ENCODE measurements around the gene INS. TPM values are rescaled to one million over a fixed set of nuclear protein-coding genes. Genes with fewer than 3 reads are reported as not detected.

The INS gene
- not detected in 2 replicates for total RNA-seq

DNA sequence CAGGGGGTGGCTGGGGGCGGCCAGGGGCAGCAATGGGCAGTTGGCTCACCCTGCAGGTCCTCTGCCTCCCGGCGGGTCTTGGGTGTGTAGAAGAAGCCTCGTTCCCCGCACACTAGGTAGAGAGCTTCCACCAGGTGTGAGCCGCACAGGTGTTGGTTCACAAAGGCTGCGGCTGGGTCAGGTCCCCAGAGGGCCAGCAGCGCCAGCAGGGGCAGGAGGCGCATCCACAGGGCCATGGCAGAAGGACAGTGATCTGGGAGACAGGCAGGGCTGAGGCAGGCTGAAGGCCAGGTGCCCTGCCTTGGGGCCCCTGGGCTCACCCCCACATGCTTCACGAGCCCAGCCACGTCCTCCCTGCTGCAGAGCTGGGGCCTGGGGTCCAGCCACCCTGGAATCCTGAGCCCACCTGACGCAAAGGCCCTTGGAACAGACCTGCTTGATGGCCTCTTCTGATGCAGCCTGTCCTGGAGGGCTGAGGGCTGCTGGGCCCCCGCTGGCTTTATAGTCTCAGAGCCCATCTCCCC, at the start of gene INS:
INS (minus strand) TSS at position 474 of the 524 bp plus-strand sequence; CDS start at position 236, 238 bp downstream.

GRCh38 chr11:2171591-2172003, 10.6 kb upstream of the INS start, which contains the start of gene TH:
TH (minus strand) TSS chr11:2171815; CDS start chr11:2171786, 29 bp downstream.

GRCh38 chr11:2139123-2139521, 21.9 kb downstream of the INS start, which contains the start of gene IGF2:
IGF2 (minus strand) TSS chr11:2139389; CDS start chr11:2135523, 3,866 bp downstream.

Other genes with a start within 250 kb of the INS start
- gene TNNT3, start 241.5 kb downstream of the INS start, total RNA-seq: not detected in 2 replicates
- gene MRPL23, start 213.9 kb downstream of the INS start, total RNA-seq: 324 and 358 TPM in 2 replicates
- gene H19, start 163.4 kb downstream of the INS start, total RNA-seq: 36.1 and 37.5 TPM in 2 replicates
- gene IGF2, start 21.8 kb downstream of the INS start, total RNA-seq: 19.8 and 21.6 TPM in 2 replicates
- 0.50 TPM in 1 of 2 replicates, not detected in the other for gene TH, start 10.6 kb upstream of the INS start, total RNA-seq
- not detected in 2 replicates for gene ASCL2, start 109.4 kb upstream of the INS start, total RNA-seq
- under 0.01 TPM in 1 of 2 replicates, not detected in the other for gene C11orf21, start 140.7 kb upstream of the INS start, total RNA-seq
- gene TSPAN32, start 140.8 kb upstream of the INS start, total RNA-seq: 0.45 and 0.50 TPM in 2 replicates
- gene CD81, start 216.1 kb upstream of the INS start, total RNA-seq: 156 and 207 TPM in 2 replicates
- 44.6 and 47.1 TPM in 2 replicates for gene TSSC4, start 239.5 kb upstream of the INS start, total RNA-seq

Measured in bronchus fibroblast of lung (primary cell).